Gastroesophageal sphincter (tissue), 4 donors: ENCODE results near the gene SIGLEC14. TPM values are rescaled to one million over a fixed set of nuclear protein-coding genes. Genes with fewer than 3 reads are reported as not detected.

Experiments
- ATAC-seq: fragments of 150-250 bp; one replicate; pipeline ENCODE4 v1.9.1; 2016; ENCODE audit warnings: mild to moderate bottlenecking, moderate library complexity
- H3K27ac ChIP-seq, 4 donors: fragments of 200-600 bp; sonication (generic) in 3 of 4; 1 replicate in 3 of 4; 2 replicates in 1 of 4; pipeline ENCODE4 v1.5.1; 2016 to 2019
- H3K27me3 ChIP-seq: fragments of 200-600 bp; sonication (generic); one replicate; pipeline ENCODE4 v1.5.1; 2019
- H3K36me3 ChIP-seq, 2 donors: fragments of 200-600 bp; sonication (generic); one replicate each; pipeline ENCODE4 v1.5.1; 2019; ENCODE audit warnings: control low read depth in 1 of 2
- H3K4me1 ChIP-seq, 3 donors: fragments of 200-600 bp; sonication (generic); 1 replicate in 2 of 3; 2 replicates in 1 of 3; pipeline ENCODE4 v1.5.1; 2016 to 2019; ENCODE audit warnings: control low read depth in 2 of 3
- H3K4me3 ChIP-seq, 2 donors: fragments of 200-600 bp; sonication (generic); one replicate each; pipeline ENCODE4 v1.5.1; 2019; ENCODE audit warnings: mild to moderate bottlenecking in 1 of 2, moderate library complexity in 1 of 2
- H3K9me3 ChIP-seq, 3 donors: fragments of 200-600 bp; sonication (generic); one replicate each; pipeline ENCODE4 v1.5.1; 2017 to 2019; ENCODE audit warnings: control low read depth in 2 of 3
- CTCF ChIP-seq, 4 experiments: fragments of 200-600 bp in 2 of 4; fragments of 450-650 bp in 2 of 4; sonication (generic) in 1 of 4; IDR thresholded peaks; one replicate each; pipeline ENCODE4 v1.5.1; 2017 to 2019; ENCODE audit warnings: antibody characterized with exemption in 4 of 4, mild to moderate bottlenecking in 2 of 4, moderate library complexity in 2 of 4
- EP300 ChIP-seq: sonication (generic); formaldehyde crosslinking; IDR thresholded peaks from one replicate; pipeline ENCODE4 v1.6.1; 2017; ENCODE audit warnings: antibody characterized with exemption, mild to moderate bottlenecking
- POLR2A ChIP-seq, 2 donors: fragments of 450-650 bp; IDR thresholded peaks; one replicate each; pipeline ENCODE4 v1.6.1; 2017; ENCODE audit warnings: antibody characterized with exemption in 2 of 2, mild to moderate bottlenecking in 2 of 2, moderate library complexity in 1 of 2
- POLR2AphosphoS5 ChIP-seq: sonication (generic); formaldehyde crosslinking; IDR thresholded peaks from one replicate; pipeline ENCODE4 v1.6.1; 2017; ENCODE audit warnings: antibody characterized with exemption
- WGBS, 2 donors: methylation state at CpG; one replicate each; pipeline ENCODE4 v1.1.5; 2018; ENCODE audit warnings: low coverage in 1 of 2; 5-methylcytosine and 5-hydroxymethylcytosine counted together
- total RNA-seq, 4 donors: library from RNA; depleted of rRNA; stranded (reverse); fragments of >200 nt; gene quantifications; one replicate each; pipeline ENCODE4 v1.1.0, GENCODE V29; 2016

Gene SIGLEC14
- total RNA-seq, 4 donors from 2014 or later: 0.73 to 8.6 (median 1.4) TPM; not detected in 1

DNA sequence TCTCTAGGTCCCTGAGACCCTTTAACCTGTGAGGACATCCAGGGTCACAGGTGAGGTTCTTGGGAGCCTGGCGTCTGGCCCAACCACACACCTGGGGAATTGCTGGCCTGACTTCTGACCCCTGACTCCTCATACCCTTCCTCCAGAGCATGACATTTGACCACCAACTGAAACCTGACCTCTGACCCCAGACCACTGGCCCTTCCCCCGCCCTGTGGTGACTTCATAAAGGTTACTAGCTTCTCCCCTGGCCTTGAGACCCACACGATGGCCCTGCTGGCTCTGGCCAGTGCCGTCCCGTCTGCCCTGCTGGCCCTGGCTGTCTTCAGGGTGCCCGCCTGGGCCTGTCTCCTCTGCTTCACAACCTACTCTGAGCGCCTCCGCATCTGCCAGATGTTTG lies 46.6 kb upstream of the SIGLEC14 start, which contains the start of gene SPACA6:
TSS of gene SPACA6 (plus strand) at position 71 of the 400 bp plus-strand sequence. CDS start at position 268, 197 bp downstream.
- no peak for TF ChIP-seq EP300
- TF ChIP-seq POLR2A (IDR thresholded peaks at IDR 0.05): no peak
- no peak for TF ChIP-seq CTCF (IDR thresholded peaks at IDR 0.05)
- TF ChIP-seq POLR2AphosphoS5: no peak
- no peak for ATAC-seq
- H3K4me1 ChIP-seq: peaks cover 0 to 55% (median 18%) of the 10 kb centered on the region in 3 donors
- no peaks in the 10 kb centered on the region for H3K9me3 ChIP-seq
- no peaks in the 10 kb centered on the region for H3K27me3 ChIP-seq
- WGBS, 2 donors: 80 to 100% methylated on average over 1 of the region's 8 CpGs
- H3K27ac ChIP-seq: peak within 1 kb of the TSS in 3 of 4 donors; percentile 99 to 100 (median 100)
- H3K4me3 ChIP-seq: peak within 1 kb of the TSS; percentile 64 to 98
- H3K36me3 ChIP-seq: peaks cover 0 to 58% of the 10 kb centered on the region in 2 donors

DNA sequence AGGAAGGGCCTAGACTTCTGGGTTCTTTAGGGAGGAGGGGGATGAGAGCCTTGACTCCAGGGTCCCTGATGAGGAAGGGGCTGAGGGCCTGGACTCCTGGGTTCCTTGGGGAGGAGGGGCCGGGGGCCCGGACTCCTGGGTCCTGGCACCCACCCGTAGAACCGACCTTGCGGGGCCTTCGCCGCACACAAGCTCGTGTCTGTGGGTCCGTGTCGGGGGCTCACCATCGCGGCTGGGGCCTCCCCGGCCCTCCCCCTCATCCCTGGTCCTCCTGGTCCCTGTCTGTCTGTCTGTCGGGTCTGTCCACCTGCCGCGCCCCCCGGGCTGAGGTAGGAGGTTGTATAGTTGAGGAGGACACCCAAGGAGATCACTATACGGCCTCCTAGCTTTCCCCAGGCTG lies 45.8 kb upstream of the SIGLEC14 start:
- no peaks in the 10 kb centered on the region for H3K27me3 ChIP-seq
- no peak for TF ChIP-seq EP300
- TF ChIP-seq POLR2AphosphoS5: no peak
- no peak for TF ChIP-seq POLR2A (IDR thresholded peaks at IDR 0.05)
- TF ChIP-seq CTCF (IDR thresholded peaks at IDR 0.05): no peak
- peak overlapping the region in 3 of 4 donors; percentile 99 to 100 (median 100) for H3K27ac ChIP-seq
- H3K4me3 ChIP-seq: peak overlapping the region; percentile 64 to 98
- no peak for ATAC-seq
- peaks cover 0 to 50% of the 10 kb centered on the region in 2 donors for H3K36me3 ChIP-seq
- no peaks in the 10 kb centered on the region for H3K9me3 ChIP-seq
- H3K4me1 ChIP-seq: peaks cover 0 to 63% (median 18%) of the 10 kb centered on the region in 3 donors
- no CpG with 5 or more reads among the region's 18 CpGs for WGBS, 2 donors

DNA sequence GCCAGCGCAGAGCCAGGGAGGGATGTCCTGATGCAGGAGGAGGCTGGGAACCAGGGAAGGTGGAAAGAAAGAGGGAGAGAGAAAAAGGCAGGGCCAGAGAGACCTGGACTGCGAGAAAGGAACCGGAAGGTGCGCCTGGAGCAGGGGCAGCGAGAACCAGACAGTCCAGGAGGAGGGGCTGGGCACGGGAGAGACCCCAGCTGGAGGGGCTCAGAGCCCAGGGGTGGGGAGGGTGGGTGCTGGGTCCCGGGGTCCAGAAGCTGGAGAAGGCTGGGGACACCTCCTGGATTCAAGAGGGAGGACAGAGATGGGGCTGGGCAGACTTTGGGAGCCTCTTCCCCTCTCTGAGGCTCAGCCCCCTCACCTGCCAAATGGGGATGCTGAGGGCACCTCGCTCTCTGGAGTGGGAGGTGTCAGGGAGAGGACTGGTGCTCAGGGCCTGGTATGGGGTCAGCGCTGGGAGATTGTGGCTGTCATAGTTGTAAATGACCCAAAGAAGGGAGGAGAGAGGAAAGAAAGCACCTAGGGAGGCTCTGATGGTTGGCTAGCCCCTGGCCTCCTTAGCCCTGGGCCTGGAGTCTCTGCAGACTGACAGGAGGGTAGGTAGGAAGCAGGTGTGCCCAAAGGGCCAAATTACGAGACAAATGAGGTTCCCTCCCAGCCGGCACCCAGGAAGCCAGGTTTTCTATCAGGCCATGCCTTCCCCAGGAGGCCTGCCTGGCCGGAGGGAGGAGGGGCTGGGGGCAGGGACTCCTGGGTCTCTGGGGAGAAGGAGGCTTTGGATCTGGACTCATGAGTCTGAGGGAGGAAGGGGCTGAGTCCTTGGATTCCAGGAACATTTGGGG lies 45.2 kb upstream of the SIGLEC14 start:
- H3K36me3 ChIP-seq: peaks cover 0 to 43% of the 10 kb centered on the region in 2 donors
- H3K27ac ChIP-seq: peak overlapping the region; percentile 88 to 100 (median 100)
- TF ChIP-seq POLR2A (IDR thresholded peaks at IDR 0.05): no peak
- TF ChIP-seq EP300: no peak
- H3K9me3 ChIP-seq: no peaks in the 10 kb centered on the region
- ATAC-seq: no peak
- peaks cover 0 to 69% (median 18%) of the 10 kb centered on the region in 3 donors for H3K4me1 ChIP-seq
- peak overlapping the region; percentile 64 to 98 for H3K4me3 ChIP-seq
- no peaks in the 10 kb centered on the region for H3K27me3 ChIP-seq
- 5 to 8% methylated on average over 8 to 10 of the region's 12 CpGs for WGBS, 2 donors

DNA sequence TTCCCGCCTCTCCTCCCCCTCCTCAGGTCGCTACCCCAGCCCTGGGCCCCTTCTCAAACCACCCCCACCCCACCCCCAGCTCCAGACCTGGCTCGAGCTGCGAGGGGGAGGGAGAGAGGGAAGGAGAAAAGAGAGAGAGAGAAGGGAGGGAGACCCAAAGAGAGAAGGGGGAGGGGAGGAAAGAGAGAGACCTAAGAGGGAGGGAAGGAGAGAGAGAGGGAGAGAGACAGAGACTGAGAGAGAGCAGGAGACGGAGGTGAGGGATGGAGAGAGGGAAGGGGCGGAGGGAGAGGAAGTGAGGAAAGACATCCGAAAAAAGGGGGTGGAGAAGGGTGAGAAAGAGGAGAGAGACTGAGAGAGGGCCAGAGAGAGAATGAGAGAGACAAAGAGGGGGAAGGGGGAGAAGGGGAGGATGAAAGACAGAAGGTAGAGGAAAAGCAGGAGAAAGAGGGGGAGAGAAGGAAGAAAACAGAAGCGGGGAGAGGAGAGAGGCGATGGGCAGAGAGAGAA lies 44.5 kb upstream of the SIGLEC14 start:
- no peaks in the 10 kb centered on the region for H3K27me3 ChIP-seq
- H3K4me3 ChIP-seq: peak overlapping the region; percentile 64 to 98
- H3K4me1 ChIP-seq: peaks cover 0 to 72% (median 18%) of the 10 kb centered on the region in 3 donors
- TF ChIP-seq POLR2AphosphoS5 (no peak), POLR2A (IDR thresholded peaks at IDR 0.05) (no peak), CTCF (IDR thresholded peaks at IDR 0.05) (no peak), EP300 (no peak)
- H3K9me3 ChIP-seq: no peaks in the 10 kb centered on the region
- ATAC-seq: no peak
- H3K27ac ChIP-seq: peak overlapping the region; percentile 88 to 100 (median 100)
- H3K36me3 ChIP-seq: peaks cover 0 to 36% of the 10 kb centered on the region in 2 donors
- WGBS, 2 donors: 1 to 6% methylated on average over 5 of the region's 9 CpGs

DNA sequence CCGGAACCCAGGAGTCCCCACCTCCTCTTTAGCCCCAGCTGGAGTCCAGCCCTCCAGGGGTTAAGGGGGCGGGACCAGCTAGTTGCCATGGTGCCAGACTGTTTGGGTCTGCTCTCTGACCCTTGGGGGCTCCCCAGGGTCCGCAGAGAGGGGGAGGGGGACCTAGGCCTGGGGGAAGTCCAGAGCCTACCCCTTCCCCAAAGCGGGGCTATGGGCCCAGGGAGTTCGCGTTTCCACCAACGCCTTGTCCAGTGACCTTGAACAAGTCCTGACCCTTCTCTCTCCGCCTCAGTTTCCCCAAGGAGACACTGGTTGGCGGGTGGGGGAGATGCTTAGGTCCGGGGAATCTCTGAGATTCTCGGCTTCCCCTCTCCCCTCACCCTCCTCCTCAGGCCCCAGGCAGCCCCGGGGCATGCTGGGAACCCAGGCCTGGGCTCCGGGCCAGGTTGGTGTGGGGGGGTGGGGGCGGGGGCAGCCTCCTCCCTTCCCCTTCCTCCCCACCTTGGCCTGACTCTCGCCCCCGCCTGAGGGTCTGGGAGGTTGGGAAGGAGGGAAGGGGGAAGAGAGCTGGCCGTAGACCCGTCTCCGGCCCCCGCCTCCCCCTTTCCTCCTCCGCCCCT lies 43.9 kb upstream of the SIGLEC14 start:
- ATAC-seq: peak; percentile 44
- Histone ChIP-seq H3K9me3 (no peaks in the 10 kb centered on the region), H3K4me3 (peak overlapping the region; percentile 64 to 98), H3K27ac (peak overlapping the region; percentile 88 to 100 (median 100)), H3K36me3 (peaks cover 0 to 31% of the 10 kb centered on the region in 2 donors), H3K4me1 (peaks cover 0 to 68% (median 18%) of the 10 kb centered on the region in 3 donors), H3K27me3 (no peaks in the 10 kb centered on the region)
- TF ChIP-seq POLR2AphosphoS5 (peak; percentile 61), POLR2A (IDR thresholded peaks at IDR 0.05) (peak in 1 of 2 donors; percentile 20), CTCF (IDR thresholded peaks at IDR 0.05) (no peak)
- 0% methylated on average over 3 of the region's 21 CpGs; no CpG with 5 or more reads in 1 of the 2 donors for WGBS, 2 donors
